Stimulated activated naive CD8-positive, alpha-beta T cell treated with anti-CD3 and anti-CD28 coated beads, Interleukin-15, Interleukin-2, amounts not matched to agents 100 U/mL and 50 U/mL, for 24 hours (primary cell): ENCODE data around the gene DGKH.
A peak's percentile ranks its signal among the peaks of the same experiment; 100 is the strongest.
"Not testable (repeated sequence)": the region's sequence is repeated elsewhere in the genome, so short reads cannot be mapped to it uniquely, and the experiment has no call there.

Source experiments
- ATAC-seq: fragments of 150-1000 bp; cut with Tn5 transposase; one replicate; pipeline ENCODE4 v1.10.0; 2021
- DNase-seq: peaks from one replicate; pipeline ENCODE4 v3.0.0; 2021

Gene DGKH

GRCh38 chr13:42113478-42113877, 65.0 kb downstream of the DGKH start:
- ATAC-seq (no peak), DNase-seq (no peak)

GRCh38 chr13:42114278-42114677, 65.8 kb downstream of the DGKH start:
- DNase-seq (no peak), ATAC-seq (no peak)

GRCh38 chr13:42114912-42115311, 66.5 kb downstream of the DGKH start:
- no peak for ATAC-seq
- no peak for DNase-seq

- DNase-seq (no peak), ATAC-seq (no peak)
Measured at GRCh38 chr13:42116225-42116624, 67.8 kb downstream of the DGKH start.

GRCh38 chr13:42119041-42119440, 70.6 kb downstream of the DGKH start:
- DNase-seq (no peak), ATAC-seq (no peak)

- ATAC-seq (no peak), DNase-seq (no peak)
Measured at GRCh38 chr13:42119875-42120274, 71.4 kb downstream of the DGKH start.

- ATAC-seq = no peak
- DNase-seq = no peak
Measured at GRCh38 chr13:42123600-42123999, 75.2 kb downstream of the DGKH start.

GRCh38 chr13:42125046-42125445, 76.6 kb downstream of the DGKH start:
- DNase-seq (no peak), ATAC-seq (no peak)

- ATAC-seq = no peak
- DNase-seq = no peak
Measured at GRCh38 chr13:42127047-42127446, 78.6 kb downstream of the DGKH start.

GRCh38 chr13:42129033-42129432, 80.6 kb downstream of the DGKH start:
- no peak for ATAC-seq
- DNase-seq = no peak

- no peak for DNase-seq
- no peak for ATAC-seq
Measured at GRCh38 chr13:42136518-42136917, 88.1 kb downstream of the DGKH start.

GRCh38 chr13:42137856-42138537, 89.5 kb downstream of the DGKH start:
- DNase-seq = no peak
- peak; percentile 51 for ATAC-seq

GRCh38 chr13:42140494-42140893, 92.0 kb downstream of the DGKH start:
- ATAC-seq = peak; percentile 73
- no peak for DNase-seq

GRCh38 chr13:42141052-42141451, 92.6 kb downstream of the DGKH start:
- DNase-seq, ATAC-seq: not testable (repeated sequence)

GRCh38 chr13:42146359-42146758, 97.9 kb downstream of the DGKH start:
- ATAC-seq = no peak

GRCh38 chr13:42148538-42148937, 100.1 kb downstream of the DGKH start:
- peak; percentile 59 for ATAC-seq
- no peak for DNase-seq

More at GRCh38 chr13:42146359-42146758, 97.9 kb downstream of the DGKH start:
- DNase-seq = no peak

GRCh38 chr13:42149136-42149535, 100.7 kb downstream of the DGKH start:
- DNase-seq = no peak
- ATAC-seq = no peak

GRCh38 chr13:42151781-42152180, 103.3 kb downstream of the DGKH start:
- ATAC-seq (no peak), DNase-seq (no peak)

GRCh38 chr13:42152495-42152894, 104.0 kb downstream of the DGKH start:
- no peak for DNase-seq
- no peak for ATAC-seq

GRCh38 chr13:42153199-42154113, 105.0 kb downstream of the DGKH start:
- no peak for DNase-seq
- ATAC-seq = no peak

GRCh38 chr13:42155251-42155650, 106.8 kb downstream of the DGKH start:
- ATAC-seq (no peak), DNase-seq (no peak)

- not testable (repeated sequence) for DNase-seq, ATAC-seq
Measured at GRCh38 chr13:42163338-42163737, 114.9 kb downstream of the DGKH start.

- ATAC-seq, DNase-seq: not testable (repeated sequence)
Measured at GRCh38 chr13:42163910-42164309, 115.5 kb downstream of the DGKH start.
